Activated gamma-delta T cell (primary cell): Measurements from ENCODE around the gene PTPN14.
"Not testable (repeated sequence)": the region's sequence is repeated elsewhere in the genome, so short reads cannot be mapped to it uniquely, and the experiment has no call there.

Experiments used
- DNase-seq: peaks from one replicate; lab custom pipeline; 2025; lab: John Stamatoyannopoulos, UW

Gene PTPN14

GRCh38 chr1:214510914-214511638 is 40.3 kb downstream of the PTPN14 start:
- no peak for DNase-seq

GRCh38 chr1:214510477-214510876 is 40.9 kb downstream of the PTPN14 start:
- DNase-seq = no peak

- not testable (repeated sequence) for DNase-seq
Observed at GRCh38 chr1:214509622-214510021, 41.8 kb downstream of the PTPN14 start.

GRCh38 chr1:214506972-214507431 is 44.4 kb downstream of the PTPN14 start:
- DNase-seq = no peak

GRCh38 chr1:214505134-214505533 is 46.3 kb downstream of the PTPN14 start:
- no peak for DNase-seq

- DNase-seq = no peak
Observed at GRCh38 chr1:214504330-214504729, 47.1 kb downstream of the PTPN14 start.

- no peak for DNase-seq
Observed at GRCh38 chr1:214503553-214503952, 47.8 kb downstream of the PTPN14 start.

GRCh38 chr1:214500340-214501055 is 50.9 kb downstream of the PTPN14 start:
- no peak for DNase-seq

GRCh38 chr1:214499732-214500131 is 51.7 kb downstream of the PTPN14 start:
- no peak for DNase-seq

- no peak for DNase-seq
Observed at GRCh38 chr1:214498021-214498420, 53.4 kb downstream of the PTPN14 start.

GRCh38 chr1:214496126-214496525 is 55.3 kb downstream of the PTPN14 start:
- no peak for DNase-seq

GRCh38 chr1:214494706-214495105 is 56.7 kb downstream of the PTPN14 start:
- DNase-seq = no peak

GRCh38 chr1:214494179-214494578 is 57.2 kb downstream of the PTPN14 start:
- not testable (repeated sequence) for DNase-seq

- DNase-seq = no peak
Observed at GRCh38 chr1:214493126-214493796, 58.1 kb downstream of the PTPN14 start.

GRCh38 chr1:214492401-214493075 is 58.9 kb downstream of the PTPN14 start:
- DNase-seq = no peak

- no peak for DNase-seq
Observed at GRCh38 chr1:214491468-214492146, 59.8 kb downstream of the PTPN14 start.

GRCh38 chr1:214485151-214485550 is 66.3 kb downstream of the PTPN14 start:
- no peak for DNase-seq

- DNase-seq = not testable (repeated sequence)
Observed at GRCh38 chr1:214483180-214483579, 68.2 kb downstream of the PTPN14 start.

GRCh38 chr1:214481983-214482634 is 69.3 kb downstream of the PTPN14 start:
- not testable (repeated sequence) for DNase-seq

- DNase-seq = no peak
Observed at GRCh38 chr1:214476986-214477870, 74.2 kb downstream of the PTPN14 start.
